ENCODE data around the gene GPR62. TPM values are rescaled to one million over a fixed set of nuclear protein-coding genes. Genes with fewer than 3 reads are reported as not detected.

Gene GPR62
- total RNA-seq, 2 donors from 2014 or later = not detected

- Histone ChIP-seq H3K4me1 (peaks cover 13% of the 10 kb centered on the region), H3K4me3 (peak overlapping the region; percentile 60), H3K27me3 (no peaks in the 10 kb centered on the region), H3K9ac (ENCODE audit: low read depth in 2 of 2, low read length in 2 of 2) (peak overlapping the region; percentile 95 to 97), H3K27ac (peak overlapping the region; percentile 99), H3K9me3 (no peaks in the 10 kb centered on the region), H3K36me3 (no peaks in the 10 kb centered on the region)
- DNase-seq = peak; percentile 83
- TF ChIP-seq CTCF (IDR thresholded peaks at IDR 0.05) = peak; percentile 65
- intact Hi-C loops (cut with DNase I) = no loop called here
Measured at GRCh38 chr3:51982352-51982837, 27.2 kb downstream of the GPR62 start.

GRCh38 chr3:51982838-51983577 is 27.8 kb downstream of the GPR62 start, which contains the start of gene ACY1:
TSS of gene ACY1 (plus strand) at chr3:51983535. CDS start at chr3:51984065, 530 bp downstream.
- Histone ChIP-seq H3K27me3 (no peaks in the 10 kb centered on the region), H3K4me3 (peak within 1 kb of the TSS; percentile 60), H3K9ac (ENCODE audit: low read depth in 2 of 2, low read length in 2 of 2) (peak within 1 kb of the TSS; percentile 95 to 97), H3K9me3 (no peaks in the 10 kb centered on the region), H3K27ac (peak within 1 kb of the TSS; percentile 99), H3K36me3 (no peaks in the 10 kb centered on the region), H3K4me1 (peaks cover 13% of the 10 kb centered on the region)
- DNase-seq = peak; percentile 93
- no peak for TF ChIP-seq CTCF (IDR thresholded peaks at IDR 0.05)
- intact Hi-C loops (cut with DNase I) = no loop called here

- intact Hi-C loops (cut with DNase I) = no loop called here
- Histone ChIP-seq H3K27me3 (no peaks in the 10 kb centered on the region), H3K9me3 (no peaks in the 10 kb centered on the region), H3K36me3 (no peaks in the 10 kb centered on the region), H3K9ac (ENCODE audit: low read depth in 2 of 2, low read length in 2 of 2) (peak overlapping the region; percentile 95 to 97), H3K27ac (peak overlapping the region; percentile 99), H3K4me1 (peaks cover 13% of the 10 kb centered on the region), H3K4me3 (peak overlapping the region; percentile 60)
- TF ChIP-seq CTCF (IDR thresholded peaks at IDR 0.05) = no peak
- no peak for DNase-seq
Measured at GRCh38 chr3:51983578-51984268, 28.5 kb downstream of the GPR62 start.

- no peak for TF ChIP-seq CTCF (IDR thresholded peaks at IDR 0.05)
- Histone ChIP-seq H3K27ac (peak overlapping the region; percentile 99), H3K9me3 (no peaks in the 10 kb centered on the region), H3K27me3 (no peaks in the 10 kb centered on the region), H3K4me3 (no peak overlapping the region), H3K4me1 (peaks cover 13% of the 10 kb centered on the region), H3K9ac (ENCODE audit: low read depth in 2 of 2, low read length in 2 of 2) (peak overlapping the region; percentile 95 to 97), H3K36me3 (no peaks in the 10 kb centered on the region)
- intact Hi-C loops (cut with DNase I) = no loop called here
- no peak for DNase-seq
Measured at GRCh38 chr3:51984269-51984647, 29.1 kb downstream of the GPR62 start.

- intact Hi-C loops (cut with DNase I) = no loop called here
- H3K36me3 ChIP-seq = no peaks in the 10 kb centered on the region
- no peaks in the 10 kb centered on the region for H3K9me3 ChIP-seq
- no peak for TF ChIP-seq CTCF (IDR thresholded peaks at IDR 0.05)
- no peaks in the 10 kb centered on the region for H3K27me3 ChIP-seq
- H3K4me3 ChIP-seq = no peak overlapping the region
- H3K4me1 ChIP-seq = peaks cover 13% of the 10 kb centered on the region
- no peak overlapping the region for H3K9ac ChIP-seq (ENCODE audit: low read depth in 2 of 2, low read length in 2 of 2)
- DNase-seq = no peak
- no peak overlapping the region for H3K27ac ChIP-seq
Measured at GRCh38 chr3:51985063-51985462, 29.9 kb downstream of the GPR62 start.

All from colonic mucosa (tissue), 4 donors.